Stimulated activated CD8-positive, alpha-beta memory T cell treated with anti-CD3 and anti-CD28 coated beads, Interleukin-15, amount 100 ng/mL, for 48 hours (primary cell): ENCODE data around the gene FXR2.

Source experiments
- DNase-seq, 2 donors: peaks; one replicate each; pipeline ENCODE4 v3.0.0-alpha.2; 2020; ENCODE audit warnings: low read depth in 2 of 2

FXR2 gene

GRCh38 chr17:7573324-7574080 lies 41.2 kb downstream of the FXR2 start:
- DNase-seq: peak; percentile 83 to 85

- peak; percentile 98 to 99 for DNase-seq
Observed at GRCh38 chr17:7572588-7573323, 41.9 kb downstream of the FXR2 start.

- no peak for DNase-seq
Observed at GRCh38 chr17:7572338-7572587, 42.4 kb downstream of the FXR2 start.

GRCh38 chr17:7570351-7570750 lies 44.3 kb downstream of the FXR2 start:
- no peak for DNase-seq

GRCh38 chr17:7569571-7569970 lies 45.1 kb downstream of the FXR2 start:
- DNase-seq: no peak

- no peak for DNase-seq
Observed at GRCh38 chr17:7563115-7563869, 51.4 kb downstream of the FXR2 start.

GRCh38 chr17:7562208-7562605 lies 52.5 kb downstream of the FXR2 start:
- no peak for DNase-seq

GRCh38 chr17:7561589-7562207 lies 53.0 kb downstream of the FXR2 start, which contains the start of gene SENP3:
Gene SENP3, plus strand, starts transcription at chr17:7561919. Its CDS starts 1,158 bp downstream, at chr17:7563077.
- DNase-seq: peak; percentile 89 to 90

GRCh38 chr17:7561028-7561575 lies 53.6 kb downstream of the FXR2 start:
- DNase-seq: peak; percentile 74 to 80

- peak in 1 of 2 donors; percentile 44 for DNase-seq
Observed at GRCh38 chr17:7560172-7561027, 54.3 kb downstream of the FXR2 start.

- no peak for DNase-seq
Observed at GRCh38 chr17:7559320-7560171, 55.2 kb downstream of the FXR2 start.

- DNase-seq: no peak
Observed at GRCh38 chr17:7558544-7559319, 56.0 kb downstream of the FXR2 start, which contains the start of gene TNFSF13. Gene TNFSF13, plus strand, starts transcription at chr17:7558750. Its CDS starts 290 bp downstream, at chr17:7559040.

- DNase-seq: no peak
Observed at GRCh38 chr17:7557775-7558543, 56.7 kb downstream of the FXR2 start.

GRCh38 chr17:7557147-7557764 lies 57.4 kb downstream of the FXR2 start:
- no peak for DNase-seq

- no peak for DNase-seq
Observed at GRCh38 chr17:7556627-7557026, 58.1 kb downstream of the FXR2 start.

- no peak for DNase-seq
Observed at GRCh38 chr17:7555320-7555948, 59.3 kb downstream of the FXR2 start.

GRCh38 chr17:7553356-7553755 lies 61.3 kb downstream of the FXR2 start:
- no peak for DNase-seq
